HL-60/S4 treated with phorbol 12-myristate 13-acetate at 8.2 ng/mL for 4 days and 3 days (cell line): ENCODE measurements around the gene LSM11.

ENCODE experiments used
- in situ Hi-C: fragments of 300-500 bp; cut with MboI; formaldehyde crosslinking; loops from 2 replicates; pipeline ENCODE4 v1.15.0; 2022; ENCODE audit warnings: low sequenced_read_pairs

Gene LSM11

DNA sequence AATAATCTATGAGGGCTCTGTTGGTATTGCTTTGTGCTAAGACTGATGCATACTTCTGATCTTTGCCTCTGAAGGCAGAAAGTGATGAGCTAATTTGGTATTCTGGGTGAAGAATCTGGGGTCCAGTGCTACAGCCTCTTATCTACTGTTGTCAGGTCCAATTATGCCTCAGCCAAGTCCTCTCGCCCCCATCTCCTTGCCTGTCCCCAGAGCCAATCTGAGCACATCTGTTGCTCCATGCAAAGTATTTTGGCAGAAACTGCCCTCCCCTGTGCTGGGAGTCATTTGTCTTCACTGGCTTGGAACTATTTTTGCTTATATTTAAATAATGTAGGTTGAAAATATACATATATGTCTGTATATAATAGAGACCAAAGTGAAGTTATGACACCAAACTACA, 23.4 kb downstream of the LSM11 start:
- in situ Hi-C loops: no loop called here

DNA sequence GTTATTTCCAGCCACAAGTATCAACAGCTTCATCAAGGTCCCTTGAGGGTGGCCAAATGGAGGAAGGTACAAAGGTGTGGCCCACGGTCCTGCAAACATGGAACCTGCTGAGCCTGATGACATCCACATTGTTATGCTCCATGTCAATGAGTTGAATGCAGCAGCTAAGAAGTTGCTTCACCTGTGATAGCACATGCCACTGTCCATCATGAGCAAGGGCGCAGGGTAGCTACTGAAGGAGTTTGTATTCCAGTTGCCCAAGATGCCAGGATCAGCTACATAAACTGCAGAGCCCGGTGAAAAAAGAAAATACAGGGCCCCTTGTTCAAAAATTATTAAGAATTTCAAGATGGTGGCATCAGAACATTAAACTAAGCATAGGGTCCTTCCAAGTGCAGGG, 24.2 kb downstream of the LSM11 start:
- in situ Hi-C loops: no loop called here

DNA sequence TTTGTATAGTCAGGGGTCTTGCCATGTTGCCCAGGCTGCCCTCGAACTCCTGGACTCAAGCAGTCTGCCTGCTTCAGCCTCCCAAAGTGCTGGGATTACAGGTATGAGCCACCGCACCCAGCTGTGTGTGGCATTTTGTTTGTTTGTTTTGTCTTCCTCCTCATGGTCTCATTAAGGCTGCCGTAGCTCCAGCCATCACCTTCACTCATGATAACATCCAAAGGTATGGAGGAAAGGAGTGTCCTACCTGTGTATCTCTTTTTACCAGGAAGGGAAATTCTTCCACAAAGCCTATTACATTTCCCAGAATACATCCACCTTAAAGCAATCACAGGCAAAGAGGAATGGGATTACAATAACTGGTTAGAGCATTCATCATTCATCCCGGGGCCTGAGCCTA, 27.2 kb downstream of the LSM11 start:
- in situ Hi-C loops: no loop called here

DNA sequence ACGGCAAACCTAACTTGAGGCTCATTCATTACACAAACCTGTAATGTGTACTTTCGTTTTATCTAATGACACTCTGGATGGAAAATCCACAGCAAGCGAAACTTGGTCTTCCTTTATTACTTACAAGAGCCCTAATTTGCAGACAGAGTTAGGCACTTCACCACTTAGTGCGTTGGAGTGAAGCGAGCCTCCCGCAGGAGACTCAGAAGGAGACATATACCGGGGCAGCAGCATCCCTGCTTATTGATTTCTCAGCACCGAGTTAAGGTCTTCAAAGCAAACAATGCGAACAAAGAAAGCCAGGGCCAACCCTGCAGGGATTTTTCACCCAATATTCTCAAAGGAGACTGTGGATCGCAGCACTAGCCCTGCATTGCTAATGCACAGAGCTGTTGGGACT, 28.6 kb downstream of the LSM11 start:
- in situ Hi-C loops: no loop called here

DNA sequence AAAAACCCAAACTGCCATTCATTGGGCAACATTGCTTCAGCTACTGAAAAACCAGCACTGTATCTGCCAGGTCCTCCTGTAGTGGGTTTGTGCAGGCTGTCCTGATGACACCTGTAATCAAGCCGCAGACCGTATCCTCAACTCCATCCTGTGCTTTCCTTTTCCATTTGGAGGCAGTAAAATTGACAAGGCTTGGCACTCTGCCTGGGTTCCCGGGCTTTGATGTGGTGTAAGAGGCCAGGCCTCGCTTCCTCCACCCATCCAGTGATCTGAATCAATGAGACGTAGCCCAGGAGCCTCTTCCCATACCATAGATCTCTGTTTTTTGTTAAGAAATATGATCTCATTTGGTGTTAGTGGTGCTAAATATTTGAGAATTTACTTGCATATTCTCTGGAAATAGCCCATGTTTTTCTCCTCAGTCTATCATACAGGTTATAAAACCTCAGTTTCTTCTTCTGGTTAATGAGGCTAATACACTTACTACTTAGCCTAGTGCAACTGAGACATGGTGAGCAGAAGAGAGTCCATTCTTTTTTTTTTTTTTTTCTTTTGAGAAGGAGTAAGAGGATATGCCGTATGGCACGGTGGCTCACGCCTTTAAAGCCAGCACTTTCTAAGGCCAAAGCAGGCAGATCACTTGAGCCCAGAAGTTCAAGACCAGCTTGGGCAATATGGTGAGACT, 34.8 kb downstream of the LSM11 start:
- in situ Hi-C loops: no loop called here

DNA sequence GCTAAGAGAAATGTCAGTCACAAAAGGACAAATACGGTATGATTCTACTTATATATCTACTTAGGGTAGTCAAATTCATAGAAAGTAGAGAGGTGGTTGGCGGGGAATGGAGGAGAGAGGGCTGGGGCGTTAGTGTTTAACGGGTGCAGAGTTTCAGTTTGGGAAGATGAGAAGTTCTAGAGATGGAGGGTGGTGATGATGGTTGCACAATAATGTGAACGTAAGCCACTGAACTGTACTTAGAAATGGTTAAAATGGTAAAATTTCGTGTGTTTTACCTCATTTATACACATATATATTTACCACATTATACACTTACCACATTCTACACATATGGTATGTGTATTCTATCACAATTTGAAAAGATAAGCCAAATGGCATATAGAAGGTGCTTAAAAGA, 35.7 kb downstream of the LSM11 start:
- in situ Hi-C loops: no loop called here

DNA sequence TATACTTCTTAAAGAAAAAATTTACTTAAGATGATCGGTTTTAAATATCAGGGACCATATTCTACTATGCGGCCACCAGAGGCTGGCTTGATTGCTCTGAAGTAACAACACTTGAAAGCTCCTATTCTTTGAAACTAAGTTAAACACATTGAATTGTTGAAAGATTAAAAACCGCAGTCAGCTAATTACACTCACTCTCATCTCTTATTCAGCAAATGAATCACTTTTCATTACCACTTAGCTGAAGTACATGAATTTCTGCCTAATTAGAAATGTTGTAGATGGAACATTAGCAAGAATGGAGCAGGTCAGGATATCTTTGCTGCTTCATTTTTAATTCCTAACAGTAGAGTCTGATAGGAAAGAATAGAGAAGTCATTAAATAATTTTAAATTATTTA, 42.3 kb downstream of the LSM11 start:
- in situ Hi-C loops: no loop called here

DNA sequence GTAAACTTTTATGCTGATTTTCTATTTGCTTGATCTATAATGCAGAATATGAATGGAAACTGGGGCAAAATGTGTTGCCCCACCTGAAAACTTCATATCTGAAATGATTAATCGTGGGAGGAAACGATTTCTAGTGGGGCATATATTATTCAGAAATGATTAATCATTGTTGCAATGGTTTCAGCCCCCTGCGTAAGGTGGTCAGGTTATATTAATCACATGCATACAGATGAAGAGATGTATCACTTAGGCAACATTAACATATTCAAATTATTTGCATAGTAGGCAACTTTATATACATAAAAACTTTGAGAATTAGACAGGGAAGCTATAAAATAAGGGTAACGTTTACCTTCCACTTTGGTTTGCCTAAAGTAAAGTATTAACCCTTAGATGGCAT, 49.8 kb downstream of the LSM11 start:
- in situ Hi-C loops: no loop called here

DNA sequence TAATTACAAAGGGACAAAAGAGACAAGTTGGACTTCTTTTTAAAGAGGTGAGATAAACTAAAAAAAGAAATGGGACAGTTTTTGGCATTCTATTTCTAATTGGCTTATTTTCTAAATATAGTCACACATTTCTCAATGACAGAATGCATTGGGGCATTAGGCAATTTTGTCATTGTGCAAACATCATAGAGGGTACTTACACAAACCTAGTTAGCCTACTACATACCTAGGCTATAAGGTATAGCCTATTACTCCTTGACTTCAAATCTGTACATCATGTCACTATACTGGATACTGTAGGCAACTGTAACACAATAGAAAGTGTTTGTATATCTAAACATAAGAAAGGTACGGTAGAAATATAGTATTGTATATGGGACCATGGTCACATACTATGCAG, 56.1 kb downstream of the LSM11 start:
- in situ Hi-C loops: no loop called here

DNA sequence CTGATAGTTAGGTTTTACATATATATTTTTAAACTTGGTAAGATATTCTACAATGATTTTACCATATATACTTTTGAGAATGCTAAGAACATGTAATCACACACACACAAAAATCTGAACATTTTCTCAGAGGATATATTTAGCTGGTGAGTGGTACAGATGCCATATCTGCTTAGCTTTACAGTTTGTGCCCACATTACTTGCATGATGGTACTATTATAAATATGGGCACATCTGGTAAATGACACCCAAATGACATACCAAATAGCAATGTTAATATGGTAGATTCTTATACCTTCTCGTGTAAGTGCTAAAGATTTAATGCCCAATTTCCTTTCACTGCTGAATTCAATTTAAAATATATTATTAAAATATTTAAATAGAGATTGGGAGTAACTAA, 56.6 kb downstream of the LSM11 start:
- in situ Hi-C loops: loop anchor here (25.0 kb wide), 1 partner anchor 137 kb away; no protein-coding TSS in a partner anchor

DNA sequence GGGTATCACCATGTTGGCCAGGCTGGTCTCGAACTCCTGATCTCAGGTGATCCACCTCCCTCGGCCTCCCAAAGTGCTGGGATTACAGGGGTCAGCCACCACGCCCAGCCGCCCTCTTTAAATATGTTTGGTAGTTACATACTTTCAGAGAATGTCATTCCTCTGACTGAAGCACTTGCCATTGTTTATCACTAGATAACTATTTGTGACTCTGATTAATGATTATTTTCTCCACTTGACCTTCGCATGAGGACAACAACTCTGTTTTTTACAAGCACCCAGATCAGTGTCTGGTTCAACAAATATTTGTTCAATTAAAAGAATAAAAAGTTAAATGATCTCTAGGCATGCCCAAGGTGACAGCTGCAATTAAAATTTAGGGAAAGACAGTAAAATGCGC, 59.2 kb downstream of the LSM11 start:
- in situ Hi-C loops: loop anchor here (25.0 kb wide), 1 partner anchor 135 kb away; no protein-coding TSS in a partner anchor

DNA sequence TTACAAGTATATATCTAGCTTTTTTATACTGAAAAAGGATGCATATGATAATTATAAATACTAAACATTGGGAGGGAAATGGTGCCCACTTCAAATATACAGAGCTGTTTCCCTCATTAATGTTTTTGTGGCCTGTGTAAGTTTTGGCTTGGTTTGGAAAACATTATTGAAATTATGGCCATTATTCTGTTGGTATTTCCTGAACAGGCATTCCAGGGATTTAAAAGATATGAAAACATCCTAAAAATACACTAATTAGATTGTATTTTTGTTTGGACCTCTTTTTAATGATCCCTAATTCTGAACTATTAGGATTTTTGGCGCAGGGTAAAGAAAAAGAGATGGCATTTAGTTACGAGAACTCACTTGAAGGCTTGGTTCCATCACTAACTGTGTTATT, 64.5 kb downstream of the LSM11 start:
- in situ Hi-C loops: loop anchor here (25.0 kb wide), 1 partner anchor 129 kb away; no protein-coding TSS in a partner anchor
